ENCODE results near the gene PPFIBP2.
A peak's percentile ranks its signal among the peaks of the same experiment; 100 is the strongest.

- TF ChIP-seq EZH2 (IDR thresholded peaks at IDR 0.05; ENCODE audit: insufficient read depth, low read length), result no peak
- TF ChIP-seq, protein P1, sequence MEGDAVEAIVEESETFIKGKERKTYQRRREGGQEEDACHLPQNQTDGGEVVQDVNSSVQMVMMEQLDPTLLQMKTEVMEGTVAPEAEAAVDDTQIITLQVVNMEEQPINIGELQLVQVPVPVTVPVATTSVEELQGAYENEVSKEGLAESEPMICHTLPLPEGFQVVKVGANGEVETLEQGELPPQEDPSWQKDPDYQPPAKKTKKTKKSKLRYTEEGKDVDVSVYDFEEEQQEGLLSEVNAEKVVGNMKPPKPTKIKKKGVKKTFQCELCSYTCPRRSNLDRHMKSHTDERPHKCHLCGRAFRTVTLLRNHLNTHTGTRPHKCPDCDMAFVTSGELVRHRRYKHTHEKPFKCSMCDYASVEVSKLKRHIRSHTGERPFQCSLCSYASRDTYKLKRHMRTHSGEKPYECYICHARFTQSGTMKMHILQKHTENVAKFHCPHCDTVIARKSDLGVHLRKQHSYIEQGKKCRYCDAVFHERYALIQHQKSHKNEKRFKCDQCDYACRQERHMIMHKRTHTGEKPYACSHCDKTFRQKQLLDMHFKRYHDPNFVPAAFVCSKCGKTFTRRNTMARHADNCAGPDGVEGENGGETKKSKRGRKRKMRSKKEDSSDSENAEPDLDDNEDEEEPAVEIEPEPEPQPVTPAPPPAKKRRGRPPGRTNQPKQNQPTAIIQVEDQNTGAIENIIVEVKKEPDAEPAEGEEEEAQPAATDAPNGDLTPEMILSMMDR (IDR thresholded peaks at IDR 0.05; ENCODE audit: insufficient read depth, low read depth, low read length), result peak; percentile 51
Measured at GRCh38 chr11:7513234-7514098, at the start of gene PPFIBP2.
